Hematopoietic multipotent progenitor cell treated with erythropoietin and hydrocortisone succinate and interleukin-3 and kit ligand, for 6 days (in vitro differentiated cells): ENCODE measurements around the gene SMIM30.

Experiments
- DNase-seq: peaks from one replicate; pipeline ENCODE4 v3.0.0-alpha.2; 2015

The SMIM30 gene

DNA sequence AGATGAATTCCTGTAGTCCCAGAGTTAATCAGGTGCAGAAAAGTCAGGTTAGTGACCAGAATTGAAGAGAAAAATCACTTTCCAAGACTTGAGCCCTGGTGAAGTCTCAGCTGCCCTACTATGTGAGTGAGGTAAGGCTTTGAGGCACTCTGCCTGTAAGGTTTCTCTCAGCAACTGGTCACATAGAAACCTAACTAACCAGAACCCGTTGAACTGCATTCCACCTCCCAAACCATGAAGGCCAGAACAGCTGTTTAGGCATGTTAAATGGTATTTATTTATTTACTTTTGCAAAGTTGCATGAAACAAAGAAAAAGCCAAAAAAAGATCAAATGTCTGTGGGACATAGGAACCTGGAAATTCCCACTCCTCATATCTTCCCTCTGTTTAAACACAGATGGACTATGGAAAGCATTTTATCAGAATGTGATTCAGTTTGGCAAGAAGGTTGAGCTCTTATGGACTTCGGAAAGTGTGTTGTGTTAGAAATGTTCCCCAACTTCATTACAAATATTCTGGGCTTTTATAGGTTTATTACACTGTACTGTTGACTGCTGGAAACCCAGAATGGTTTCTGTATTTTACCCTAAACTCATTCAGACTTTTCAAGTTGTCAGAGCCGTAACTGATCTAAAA is 19.0 kb downstream of the SMIM30 start:
- no peak for DNase-seq

DNA sequence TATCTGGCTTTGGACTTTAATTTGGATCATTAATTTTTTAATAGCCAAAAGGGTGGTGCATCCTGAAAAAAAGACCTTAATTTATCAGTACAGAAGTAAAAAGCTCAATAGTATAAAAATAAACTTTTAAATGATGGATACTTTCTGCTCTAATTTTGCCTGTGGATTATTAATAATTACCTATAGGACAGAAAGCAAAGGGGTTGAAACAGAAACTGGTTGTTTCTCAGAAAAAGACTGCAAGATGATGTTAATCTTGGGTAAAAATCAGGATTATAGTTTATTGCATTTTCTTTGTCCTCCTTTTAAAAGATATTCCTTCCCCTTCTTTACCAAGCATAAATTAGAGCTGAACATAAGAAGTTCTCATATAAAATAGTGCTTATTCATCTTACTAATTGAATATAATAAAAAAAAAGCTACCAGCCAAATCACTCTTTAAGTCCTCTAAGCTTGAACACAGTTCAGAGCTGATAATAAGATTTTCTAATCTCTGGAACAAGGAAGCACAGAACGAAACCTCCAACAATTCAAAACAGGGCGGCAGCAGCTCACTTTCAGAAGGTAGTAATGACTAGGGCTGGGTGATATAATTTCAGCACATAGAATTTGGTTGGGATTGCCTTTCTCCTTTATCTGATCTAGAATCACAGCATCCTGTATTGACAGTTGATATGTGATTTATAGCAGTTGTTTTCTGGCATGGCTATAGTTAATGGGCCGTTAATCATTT is 23.7 kb downstream of the SMIM30 start:
- no peak for DNase-seq

DNA sequence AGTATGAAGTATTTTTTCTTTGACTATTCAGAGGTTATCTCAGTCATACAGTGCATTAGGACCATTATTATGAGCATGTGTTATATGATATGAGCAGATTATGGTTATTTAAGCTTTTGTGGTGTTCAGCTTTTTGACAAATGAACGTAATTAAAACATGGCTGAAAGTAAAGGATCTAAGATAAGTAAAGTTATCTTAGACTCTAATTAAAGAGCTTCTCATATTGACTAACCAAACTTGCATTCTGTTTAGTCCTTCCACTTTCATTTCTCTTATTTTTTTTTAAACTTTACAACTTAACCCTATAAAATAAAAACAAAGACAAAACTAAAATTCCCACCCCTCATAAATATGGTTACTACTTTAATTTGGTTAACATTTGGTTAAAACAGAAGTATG is 24.8 kb downstream of the SMIM30 start:
- DNase-seq: peak; percentile 20

DNA sequence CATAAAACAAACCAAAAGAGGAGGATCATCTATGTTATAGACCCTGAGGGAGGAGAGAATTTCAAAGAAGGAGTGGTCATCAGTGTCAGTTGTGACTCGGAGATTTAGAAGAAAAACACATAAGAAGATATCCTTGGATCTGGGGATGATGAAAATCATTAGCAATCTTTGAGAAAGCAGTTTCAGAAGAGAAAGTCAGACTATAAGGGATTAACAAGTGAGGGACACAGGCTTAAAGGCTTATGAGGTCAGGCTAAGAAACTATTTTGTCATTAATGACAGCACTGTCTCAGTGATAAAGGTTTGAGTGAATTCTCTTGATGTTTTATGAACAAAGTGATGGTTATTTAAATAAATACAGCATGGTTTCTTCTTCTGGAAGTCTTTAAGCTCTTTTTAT is 25.6 kb downstream of the SMIM30 start:
- DNase-seq: no peak

DNA sequence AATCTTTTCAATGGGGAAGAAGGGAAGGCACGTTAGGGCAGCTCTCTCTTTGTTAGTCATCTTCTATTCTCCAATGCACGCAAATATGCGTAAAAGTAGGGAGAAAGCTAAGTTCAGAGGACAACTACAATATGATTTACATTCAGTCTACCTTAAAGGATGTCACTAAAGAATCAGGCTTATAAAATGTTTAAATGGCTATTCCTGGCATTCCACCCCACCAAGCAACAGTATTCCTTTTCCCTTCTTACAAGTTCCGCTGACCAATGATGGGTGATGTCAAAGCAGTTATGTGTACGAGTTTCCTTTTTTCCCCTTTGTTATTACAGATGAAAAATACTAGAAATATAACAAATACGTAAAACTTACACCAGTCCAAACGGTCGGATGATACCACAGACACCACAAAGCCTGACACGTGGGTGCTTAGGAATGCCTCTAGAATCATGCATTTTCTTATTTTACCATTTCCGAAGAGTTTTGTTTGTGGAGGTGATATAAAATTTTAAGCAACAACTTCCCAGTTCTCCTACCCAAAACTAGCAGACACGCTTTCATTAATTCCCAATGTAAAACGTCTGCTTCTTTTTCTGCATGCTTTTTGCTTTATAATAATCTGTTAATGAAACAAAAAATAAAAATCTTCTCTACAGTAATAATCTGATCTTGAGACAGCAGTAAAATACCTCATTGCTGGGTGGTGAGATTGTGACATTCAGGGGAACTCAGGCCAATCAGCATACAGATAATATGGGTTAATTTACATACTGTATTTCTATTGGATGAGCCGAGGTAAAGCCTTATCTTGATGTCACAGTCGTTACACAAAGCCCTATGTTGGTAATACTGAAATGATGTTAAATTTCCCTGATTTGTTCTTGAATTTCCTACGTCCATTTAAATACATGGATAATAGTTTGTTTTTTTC is 31.0 kb downstream of the SMIM30 start:
- peak; percentile 81 for DNase-seq

DNA sequence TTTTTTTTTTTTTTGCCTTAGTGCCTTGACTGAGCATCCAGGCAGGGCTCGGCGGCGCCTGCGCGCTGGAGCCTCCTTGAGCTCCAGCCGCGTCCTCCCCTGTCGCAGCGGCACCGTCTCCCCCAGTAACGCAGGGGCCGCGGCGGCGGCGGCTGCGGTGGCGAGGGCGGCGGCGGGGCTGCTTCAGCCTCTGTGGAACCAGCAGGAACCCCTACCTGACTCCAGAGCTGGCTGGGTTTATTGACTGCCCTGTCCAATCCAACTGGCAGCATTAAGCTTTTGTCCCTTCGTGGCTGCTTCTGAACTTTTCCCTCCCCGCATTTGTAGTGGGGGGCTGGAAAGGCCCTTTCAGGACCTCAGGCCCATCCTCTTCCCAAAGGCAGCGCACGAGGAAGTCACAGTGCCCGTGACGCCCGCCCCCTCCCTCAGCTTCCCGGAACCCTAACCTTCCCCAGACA is 31.9 kb downstream of the SMIM30 start, which contains the start of gene GPR85:
Gene GPR85 (minus strand): TSS at position 397 of the 458 bp plus-strand sequence. CDS start 2,106 bp downstream, outside the sequence.
- DNase-seq: peak; percentile 63

DNA sequence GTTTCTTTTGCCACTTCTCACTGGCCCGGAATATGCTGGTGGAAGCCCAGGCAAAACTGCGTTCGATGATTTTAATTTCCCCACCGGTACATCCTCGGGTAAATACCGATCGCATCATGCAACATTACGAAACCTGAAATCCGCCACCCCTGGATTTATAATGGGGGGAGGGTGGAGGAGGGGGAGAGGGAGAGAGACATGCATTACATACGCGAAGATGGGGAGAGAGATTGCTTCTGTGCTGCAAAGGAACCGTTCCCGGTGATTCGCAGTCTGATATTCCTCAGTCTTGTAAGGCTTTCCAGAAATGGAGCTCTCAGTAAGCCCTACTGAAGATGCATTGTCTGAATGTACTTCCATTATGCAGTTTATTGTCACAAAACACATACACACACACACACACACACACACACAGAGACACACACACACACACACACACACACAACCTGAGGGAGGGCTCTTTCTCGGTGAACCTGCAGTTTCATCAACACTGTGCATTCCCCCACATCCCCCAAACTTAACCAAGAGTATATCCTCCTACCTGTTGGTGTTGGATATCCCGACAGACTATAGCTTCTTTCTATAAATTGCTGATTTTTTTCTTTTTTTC is 32.5 kb downstream of the SMIM30 start:
- peak; percentile 8 for DNase-seq

DNA sequence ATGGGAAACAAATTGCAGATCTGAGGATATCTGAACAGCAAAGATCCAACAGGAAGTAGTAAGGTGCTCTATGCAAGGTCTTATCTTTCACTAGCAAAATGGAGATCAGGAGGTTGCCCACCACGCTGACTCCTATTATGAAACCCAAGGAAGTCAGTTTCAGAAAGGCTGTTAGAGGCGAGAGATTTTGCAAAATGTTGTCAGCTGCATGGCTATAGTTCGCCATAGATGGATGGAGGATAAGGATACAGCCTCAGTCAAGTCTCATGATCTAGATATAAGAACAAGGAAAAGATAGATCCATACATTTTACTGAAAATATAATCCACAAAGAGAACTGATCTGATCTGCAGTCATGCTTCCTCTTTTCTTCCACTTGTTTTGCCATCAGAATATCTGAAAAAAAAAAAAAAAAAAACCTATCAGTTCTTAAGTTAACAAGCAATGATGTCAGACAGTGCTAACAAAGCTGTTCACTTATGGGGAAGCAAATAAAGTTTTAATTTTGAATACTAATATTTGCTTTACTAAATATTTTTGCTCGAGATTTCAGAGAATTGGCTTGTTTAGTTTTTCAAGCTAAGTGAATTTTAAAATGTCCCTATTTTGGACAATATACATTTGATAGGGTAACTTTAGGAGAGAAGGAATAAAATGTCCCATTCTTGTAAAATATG is 33.7 kb downstream of the SMIM30 start:
- DNase-seq: peak; percentile 25

DNA sequence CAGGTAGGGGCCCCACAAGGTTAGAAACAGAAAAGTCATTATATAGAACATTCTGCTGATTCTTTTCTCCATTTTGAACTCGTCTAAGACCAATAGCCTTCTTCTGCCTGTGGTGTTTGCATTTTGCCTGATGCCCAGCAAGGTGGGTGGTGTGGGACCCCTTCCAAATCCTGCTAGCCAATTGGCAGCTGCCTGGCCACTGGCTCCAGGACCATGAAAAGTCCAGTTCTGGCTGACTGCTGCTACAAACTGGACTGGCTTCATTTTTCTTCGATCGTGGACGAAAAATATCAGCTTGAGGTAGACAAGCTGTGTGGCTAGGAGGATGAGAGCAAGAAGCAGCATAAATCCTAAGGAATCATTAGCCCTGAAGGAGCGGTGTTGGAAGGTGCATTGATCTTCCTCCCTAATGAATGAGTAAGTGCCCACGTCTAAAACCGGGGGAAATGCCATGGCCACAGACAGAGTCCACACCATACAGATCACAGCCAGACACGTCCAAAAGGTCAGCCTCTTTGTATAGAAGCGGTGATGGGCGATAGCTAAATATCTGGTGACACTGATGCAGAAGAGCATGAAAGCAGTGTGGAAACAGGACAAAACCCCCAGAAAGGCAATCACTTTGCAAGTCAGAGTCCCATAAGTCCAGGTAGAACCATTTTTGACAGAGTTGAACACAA is 34.4 kb downstream of the SMIM30 start:
- DNase-seq: no peak

DNA sequence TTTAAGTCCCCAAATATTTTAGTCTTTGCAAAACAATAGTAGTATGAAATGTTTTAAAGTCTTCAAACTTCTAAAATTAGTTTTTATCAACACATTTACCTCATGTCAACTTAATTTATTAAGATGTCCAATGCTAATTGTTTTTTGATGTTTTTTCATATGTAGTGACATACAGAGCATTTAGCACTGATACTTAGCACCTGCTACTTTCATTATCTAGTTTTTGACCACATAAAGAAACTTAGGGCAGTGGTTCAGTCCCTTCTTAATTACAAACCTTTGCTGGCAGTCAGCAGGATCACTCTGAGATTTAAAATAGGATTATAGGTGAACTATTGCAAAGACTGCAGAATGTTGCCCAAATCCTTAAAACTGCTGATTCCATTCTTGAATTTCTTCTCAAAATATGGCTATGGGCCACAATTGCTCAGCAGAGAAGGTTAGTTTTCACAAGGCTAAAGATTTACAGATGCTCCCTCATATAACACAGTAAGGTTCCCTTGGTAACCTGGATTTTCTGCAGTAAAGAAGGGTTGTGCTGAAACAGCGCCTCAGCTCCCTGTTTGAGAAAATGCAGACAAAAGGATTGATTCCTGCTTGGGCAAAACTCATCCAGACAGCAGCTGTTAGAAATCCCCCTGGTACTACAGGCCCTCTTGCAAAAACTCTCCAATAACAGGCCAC is 35.1 kb downstream of the SMIM30 start:
- DNase-seq: no peak

DNA sequence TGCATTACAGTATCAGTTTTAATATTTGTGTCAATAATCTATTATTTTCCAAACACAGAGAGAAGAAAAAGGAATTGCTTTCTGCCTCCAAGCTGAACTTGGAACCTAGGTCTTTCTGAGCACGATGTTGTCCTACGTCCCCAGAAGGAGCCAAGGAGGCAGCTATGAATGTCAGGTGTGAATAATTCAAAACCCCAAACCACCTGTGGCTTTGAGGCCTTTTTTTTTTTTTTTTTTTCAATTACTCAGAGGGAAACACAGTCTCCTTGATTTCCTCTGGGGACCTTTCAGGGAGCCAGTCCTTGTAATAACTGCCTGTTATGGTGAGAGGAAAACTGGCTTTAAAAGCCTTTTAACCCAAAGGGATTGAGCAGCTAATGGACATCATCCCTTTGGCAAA is 40.0 kb downstream of the SMIM30 start:
- no peak for DNase-seq

DNA sequence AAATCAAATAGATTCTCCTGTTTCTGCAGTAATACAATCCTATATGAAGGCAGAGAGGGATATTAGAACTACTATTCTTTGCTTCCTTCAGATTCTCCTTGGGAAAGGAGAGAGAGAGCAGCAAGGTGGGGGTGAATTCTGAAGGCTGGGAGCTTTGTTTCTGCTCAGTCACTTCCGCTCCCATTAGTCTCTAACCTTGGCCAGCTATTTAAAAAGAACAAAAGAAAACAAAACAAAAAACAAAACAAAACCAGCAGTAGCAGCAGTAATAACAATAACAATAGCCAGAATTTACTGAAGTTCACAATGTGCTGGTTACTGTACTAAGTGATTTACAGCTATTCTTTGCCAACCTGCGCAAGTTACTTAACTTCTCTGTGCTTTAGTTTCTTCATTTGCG is 41.7 kb downstream of the SMIM30 start:
- DNase-seq: no peak

DNA sequence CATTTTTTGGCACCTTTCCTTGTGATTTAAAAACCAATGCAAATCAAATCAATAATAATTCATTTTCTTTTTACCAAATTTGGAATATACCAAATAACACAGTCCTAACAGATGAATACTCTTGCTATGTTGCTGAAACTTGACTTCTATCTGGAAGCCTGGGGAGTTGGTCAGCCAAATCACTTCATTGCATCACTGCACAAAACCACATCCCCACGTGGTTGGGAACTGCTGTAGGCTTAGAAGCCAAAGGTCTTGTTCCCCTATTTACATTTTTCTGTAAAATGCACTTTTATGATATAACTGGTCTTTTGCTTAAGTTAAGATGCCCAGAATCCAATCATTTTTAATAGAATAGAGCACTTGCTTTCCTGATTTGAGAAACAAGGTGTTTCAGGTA is 46.9 kb downstream of the SMIM30 start:
- DNase-seq: peak; percentile 62
